Measurements from ENCODE around the gene HOXB4.
A peak's percentile ranks its signal among the peaks of the same experiment; 100 is the strongest.

HOXB4 gene

DNA sequence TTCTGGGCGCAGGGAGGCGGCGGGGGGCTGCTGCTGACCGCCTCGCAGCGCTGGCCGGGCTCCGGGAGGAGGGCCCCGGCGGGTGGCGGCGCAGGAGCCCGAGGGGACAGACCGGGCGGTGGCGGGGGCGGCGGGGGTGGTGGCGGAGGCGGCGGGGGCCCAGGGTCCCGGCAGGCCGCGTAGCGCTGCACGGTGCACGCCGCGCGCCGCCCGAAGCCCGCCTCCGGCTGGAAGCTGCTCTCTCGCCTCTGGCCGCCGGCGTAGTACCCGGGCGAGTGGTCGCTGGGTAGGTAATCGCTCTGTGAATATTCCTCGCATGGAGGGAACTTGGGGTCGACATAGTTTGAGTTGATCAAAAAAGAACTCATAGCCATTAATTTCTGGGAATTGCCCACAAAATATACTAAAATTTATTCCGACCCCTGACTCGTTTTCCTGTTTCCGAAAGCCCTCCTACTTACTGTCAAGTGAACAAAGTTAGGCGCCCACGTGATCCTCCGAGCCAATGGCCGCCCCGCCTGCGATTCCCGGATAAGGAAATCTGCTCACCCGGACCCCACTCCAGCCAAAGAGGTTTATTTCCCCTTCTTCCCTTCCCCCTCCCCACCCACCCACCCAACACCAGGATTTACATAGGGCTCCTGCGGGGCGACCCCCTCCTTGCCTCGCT, at the start of gene HOXB4:
Gene HOXB4, minus strand, starts transcription at position 405 of the 670 bp plus-strand sequence. Its CDS starts 31 bp downstream, at position 374.
- peak; percentile 53 for DNase-seq

DNA sequence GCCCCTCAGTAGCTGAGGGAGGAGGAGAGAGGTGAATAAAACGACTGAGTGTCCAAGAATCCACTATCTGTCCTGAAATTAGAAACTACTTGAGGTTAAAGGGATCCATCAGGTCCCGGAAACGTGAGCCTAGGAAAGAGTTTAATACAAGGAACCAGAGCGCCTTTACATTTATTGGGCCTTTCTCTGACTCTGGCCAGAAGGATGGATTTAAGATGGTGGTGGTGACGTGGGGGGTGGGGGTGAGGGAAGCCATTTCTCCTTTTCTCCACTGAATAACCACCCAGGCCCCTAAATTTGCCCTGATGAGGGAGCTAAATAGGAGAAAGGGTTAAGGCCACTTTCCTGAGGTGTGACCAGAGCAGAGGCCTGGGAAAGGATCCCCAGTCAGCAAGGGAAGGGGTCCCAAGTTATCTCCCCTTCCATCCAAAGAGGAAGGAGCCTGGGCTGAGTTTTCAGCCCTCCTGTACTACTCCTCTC, 49.0 kb upstream of the HOXB4 start:
- no peak for DNase-seq

GRCh38 chr17:48626245-48627117, 48.3 kb upstream of the HOXB4 start, which contains the start of gene HOXB9:
TSS of gene HOXB9 (minus strand) at chr17:48626358. CDS start at chr17:48626269, 89 bp downstream.
- DNase-seq = peak; percentile 24

DNA sequence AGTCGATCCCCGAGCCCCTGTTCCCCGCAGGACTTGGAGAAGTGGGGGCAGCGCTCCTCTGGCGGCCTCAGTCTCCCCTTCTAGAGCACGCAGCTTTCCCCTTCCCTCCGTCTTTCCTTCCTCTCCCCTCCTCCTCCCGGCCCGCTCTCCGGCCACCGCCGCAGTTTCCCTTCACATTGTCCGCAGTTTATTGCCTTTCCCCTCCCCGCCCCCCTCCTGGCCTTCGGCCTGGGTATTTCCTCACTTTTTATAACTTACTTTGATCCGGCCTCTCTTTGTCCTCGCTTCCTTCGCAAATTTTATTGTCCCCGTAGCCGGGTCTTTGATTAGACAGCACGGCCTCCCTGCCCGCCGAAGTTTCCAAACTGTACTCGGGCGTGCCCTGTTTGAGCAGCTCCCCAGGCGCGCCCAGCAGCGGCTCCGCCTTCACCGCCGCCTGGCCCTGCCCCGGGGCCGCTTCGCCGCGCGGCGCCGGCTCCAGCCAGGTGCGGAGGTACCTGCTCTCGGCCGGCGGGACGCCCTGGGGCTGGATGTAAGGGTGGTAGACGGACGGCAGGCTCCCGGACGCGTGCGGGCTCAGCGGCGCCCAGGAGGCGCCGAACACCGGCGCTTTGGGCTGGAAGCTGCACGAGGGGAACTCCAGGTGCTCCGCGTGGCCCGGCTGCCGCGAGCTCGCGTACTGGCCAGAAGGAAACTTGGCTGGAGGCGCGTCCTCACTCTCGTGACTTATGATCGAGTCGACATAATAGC, 47.5 kb upstream of the HOXB4 start:
- DNase-seq = peak; percentile 40

GRCh38 chr17:48624544-48625494, 46.7 kb upstream of the HOXB4 start:
- peak; percentile 35 for DNase-seq

- DNase-seq = no peak
Measured at GRCh38 chr17:48624118-48624517, 46.0 kb upstream of the HOXB4 start.

DNA sequence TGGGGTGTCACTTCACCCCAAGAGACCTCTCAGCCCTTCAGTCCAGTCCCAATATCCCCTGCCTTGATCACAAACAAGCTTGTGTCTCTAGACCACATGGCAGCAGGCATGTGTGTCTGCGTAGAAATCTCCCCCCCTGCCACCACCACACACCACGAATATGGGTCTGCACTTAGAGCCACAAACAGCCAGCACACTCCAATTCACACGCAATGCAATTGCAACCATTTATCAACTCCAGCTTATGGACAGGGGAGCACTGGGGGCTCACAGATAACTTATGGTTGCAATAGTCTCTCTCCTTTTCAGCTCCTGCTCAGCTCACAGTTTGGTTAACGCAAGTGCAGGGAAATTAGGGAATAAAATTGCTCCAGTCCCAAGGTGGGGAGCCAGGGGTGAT, 45.4 kb upstream of the HOXB4 start:
- DNase-seq = no peak

DNA sequence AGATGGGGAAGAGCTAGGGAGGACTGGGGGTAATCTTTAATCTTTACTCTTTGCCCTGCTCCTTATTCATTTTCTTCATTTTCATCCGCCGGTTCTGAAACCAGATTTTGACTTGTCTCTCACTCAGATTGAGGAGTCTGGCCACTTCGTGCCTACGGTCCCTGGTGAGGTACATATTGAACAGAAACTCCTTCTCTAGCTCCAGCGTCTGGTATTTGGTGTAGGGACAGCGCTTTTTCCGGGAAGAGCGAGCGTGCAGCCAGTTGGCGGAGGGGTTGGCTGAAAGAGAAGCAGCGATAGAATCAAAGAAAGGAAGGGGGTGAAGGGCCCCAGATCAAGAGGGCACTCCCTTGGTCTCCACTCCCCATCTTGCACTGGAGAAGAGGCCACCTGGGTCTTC, 44.7 kb upstream of the HOXB4 start:
- no peak for DNase-seq

DNA sequence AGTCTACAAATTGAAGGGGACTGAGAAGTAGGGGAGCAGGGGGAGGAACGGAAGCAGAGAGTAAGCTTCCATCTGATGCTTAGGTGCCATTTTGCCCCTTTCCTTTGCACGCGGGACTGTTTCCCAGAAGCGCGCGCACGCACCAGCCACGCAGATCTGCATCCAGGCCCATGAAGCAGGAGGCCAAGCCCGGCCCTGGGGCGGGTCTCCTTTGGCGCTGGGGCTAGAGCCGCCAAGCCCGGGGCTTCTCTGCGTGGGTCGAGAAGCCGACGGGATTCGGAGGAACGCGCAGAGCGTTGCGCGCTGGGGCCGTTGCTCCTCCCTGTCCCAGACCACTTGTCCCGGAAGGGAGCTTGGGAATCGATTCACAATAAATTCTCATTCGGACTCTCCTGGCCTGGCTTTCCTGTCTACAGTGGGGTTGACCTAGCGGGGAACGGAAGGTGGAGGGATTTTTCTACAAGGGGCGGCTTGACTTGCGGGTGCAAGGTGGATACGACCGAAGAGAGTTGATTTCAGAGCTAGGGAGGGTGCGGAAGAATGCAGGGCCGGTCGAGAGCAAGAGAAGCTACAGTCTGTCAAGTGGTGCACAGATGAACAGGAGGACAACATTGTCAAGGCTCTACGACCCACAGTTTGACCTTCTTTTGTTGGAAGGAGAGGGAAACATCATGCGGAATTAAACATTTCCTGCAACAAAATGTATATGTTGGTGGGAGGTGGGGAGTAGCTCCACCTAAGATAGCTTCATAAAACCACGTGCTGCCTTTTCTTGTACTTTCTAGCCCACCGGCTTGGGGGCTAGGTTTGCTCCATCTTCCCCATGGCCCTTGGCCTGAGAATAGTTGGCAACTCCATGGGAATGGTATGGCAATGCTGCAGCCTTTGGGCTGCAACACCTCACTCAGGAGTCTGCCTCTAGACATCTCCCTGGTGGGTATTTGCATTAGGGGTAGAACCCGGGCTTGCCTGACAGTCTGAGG, 43.6 kb upstream of the HOXB4 start:
- no peak for DNase-seq

DNA sequence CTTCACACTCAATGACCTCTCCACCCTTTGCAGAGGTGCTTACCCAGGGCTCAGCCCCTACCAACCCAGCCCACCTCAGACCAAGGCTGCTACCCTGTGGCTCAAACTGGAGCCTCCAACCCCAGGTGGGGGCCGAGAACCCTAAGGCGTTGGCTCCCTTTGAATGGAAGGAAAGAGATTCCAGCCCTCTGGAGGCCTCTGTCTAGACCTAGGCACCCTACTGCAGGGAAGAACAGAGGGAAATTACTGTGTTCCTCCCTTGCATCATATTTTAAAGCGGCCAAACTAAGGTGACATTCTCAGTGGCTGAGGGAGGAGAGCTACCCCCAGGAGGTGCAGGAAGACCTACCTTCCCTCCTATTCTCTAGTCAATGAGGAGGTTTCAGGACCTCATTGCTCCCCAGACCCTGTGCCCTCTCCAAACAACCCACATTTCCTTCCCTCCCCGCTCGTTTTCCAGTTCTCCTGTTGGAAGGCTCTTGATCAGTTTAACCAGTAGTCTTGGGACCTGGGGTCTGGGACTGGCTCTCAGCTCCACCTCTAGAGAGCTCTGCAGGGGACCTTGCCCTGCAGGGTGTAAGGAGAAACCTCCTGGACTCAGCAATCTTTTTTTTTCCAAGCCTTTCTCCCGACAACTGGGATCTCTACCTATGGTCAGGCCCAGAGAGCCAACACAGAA, 42.5 kb upstream of the HOXB4 start:
- no peak for DNase-seq

- DNase-seq = no peak
Measured at GRCh38 chr17:48619826-48620449, 41.8 kb upstream of the HOXB4 start.

GRCh38 chr17:48618256-48618896, 40.2 kb upstream of the HOXB4 start:
- DNase-seq = peak; percentile 76

DNA sequence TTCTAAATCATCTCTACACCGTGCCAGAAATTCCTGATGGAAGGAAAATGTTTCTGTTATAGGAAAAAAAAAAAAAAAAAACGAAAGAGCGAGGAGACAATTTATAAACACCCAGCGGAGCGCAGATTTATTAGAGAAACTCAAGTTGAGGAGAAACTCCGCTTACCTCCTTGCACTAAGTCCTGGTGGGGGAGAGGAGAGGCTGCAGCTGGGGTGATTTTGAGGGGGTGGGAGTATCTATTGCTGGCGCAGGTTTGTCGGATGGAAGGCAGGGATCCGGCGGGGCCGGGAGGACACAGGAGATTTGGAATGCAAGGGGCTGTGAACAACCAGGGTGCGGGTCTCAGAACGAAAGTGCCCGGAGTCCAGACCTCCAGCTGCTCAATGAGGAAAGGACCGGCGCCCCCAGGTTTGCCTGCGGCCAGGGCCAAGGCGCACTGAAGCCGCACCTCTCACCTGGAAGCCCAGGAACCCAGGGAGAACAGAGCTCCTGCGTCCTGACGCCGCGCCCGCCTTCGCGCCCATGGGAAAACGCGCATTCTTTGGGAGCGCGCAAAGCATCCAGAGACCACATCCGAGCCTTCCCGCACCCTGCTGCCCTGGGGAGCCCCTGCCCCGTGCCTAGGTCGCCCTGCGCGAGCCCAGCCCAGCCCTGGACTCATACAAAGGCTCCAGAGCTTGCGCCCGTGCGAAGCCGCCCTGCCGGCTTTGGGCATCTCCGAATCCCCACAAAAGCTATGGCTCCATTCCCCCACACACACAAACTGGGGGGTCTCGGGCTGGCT, 39.5 kb upstream of the HOXB4 start:
- no peak for DNase-seq

- DNase-seq = no peak
Measured at GRCh38 chr17:48616717-48617470, 38.7 kb upstream of the HOXB4 start.

DNA sequence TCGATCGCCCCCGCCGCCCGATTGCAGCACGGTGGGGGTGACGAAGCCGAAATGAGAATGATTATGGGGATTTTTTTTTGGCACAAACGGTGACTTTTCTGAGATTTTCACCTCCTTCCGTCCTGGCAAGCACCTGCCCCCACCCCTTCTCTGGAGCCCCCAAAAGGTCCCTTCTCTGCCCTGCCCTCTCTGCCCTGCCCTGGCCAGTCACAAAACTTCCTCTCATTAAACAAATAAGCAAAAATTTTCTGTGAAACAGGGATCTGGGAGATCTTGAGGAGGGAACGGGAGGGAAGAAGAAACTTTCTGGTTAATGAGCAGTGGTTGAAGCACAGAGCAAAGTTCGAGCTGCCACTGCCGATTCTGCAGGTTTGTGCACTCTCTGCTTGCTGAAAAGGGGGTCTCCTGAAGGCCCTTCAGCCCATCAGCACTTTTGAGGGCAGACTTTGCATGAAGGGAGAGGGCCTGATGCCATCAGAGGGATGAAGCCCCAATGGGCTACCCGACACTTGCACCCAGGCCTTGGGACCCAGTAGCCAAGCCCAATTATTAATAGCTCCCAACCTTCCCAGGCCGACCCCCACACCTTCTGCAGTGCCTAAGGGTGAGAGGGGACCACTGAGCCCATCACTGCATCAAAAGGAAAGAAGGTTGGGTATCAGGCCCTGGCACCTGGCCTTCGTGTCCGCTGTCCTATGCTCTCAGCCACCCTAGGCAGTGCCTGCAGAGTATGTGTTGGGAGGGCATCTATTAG, 38.0 kb upstream of the HOXB4 start:
- DNase-seq = no peak

DNA sequence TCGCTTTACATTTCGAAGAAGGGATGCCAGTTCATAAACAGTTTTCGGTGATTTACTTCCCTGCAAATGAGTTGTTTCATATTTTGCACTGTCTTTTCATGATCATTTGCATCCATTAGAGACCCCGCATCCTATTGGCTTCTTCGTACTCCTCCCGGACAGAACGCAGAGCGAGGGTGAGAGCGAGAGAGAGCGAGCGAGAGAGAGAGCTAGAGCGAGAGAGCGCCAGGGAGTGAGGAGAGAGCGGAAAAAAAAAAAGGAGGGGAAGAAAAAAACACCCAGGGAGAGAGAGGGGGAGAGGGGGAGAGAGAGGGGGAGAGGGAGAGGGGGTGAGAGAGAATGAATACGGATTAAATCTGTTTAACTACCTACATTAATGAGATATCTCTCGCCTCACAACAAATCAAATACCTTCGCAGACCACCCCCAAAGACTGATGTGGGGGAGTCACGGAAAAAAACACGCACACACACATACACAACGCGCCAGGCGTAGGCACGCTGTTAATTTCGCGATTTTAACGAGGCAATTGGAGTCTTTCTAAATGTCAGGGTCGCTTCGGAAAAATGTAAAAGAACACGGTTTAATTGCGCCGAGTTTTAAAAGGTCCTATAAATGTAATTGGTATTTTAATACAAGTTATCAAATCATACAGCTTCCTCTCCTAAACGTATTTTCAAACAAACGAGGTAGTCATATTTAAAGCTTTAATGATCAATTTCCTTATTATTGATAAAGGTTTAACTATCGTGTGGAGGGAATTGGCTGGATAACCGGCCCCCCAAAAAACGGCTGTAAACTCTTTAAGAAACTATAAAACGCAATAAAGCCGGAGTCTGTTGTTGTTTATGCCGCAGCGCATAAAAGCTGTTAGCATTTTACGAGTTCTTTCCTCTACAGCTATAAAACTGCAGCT, 37.2 kb upstream of the HOXB4 start, which contains the start of gene HOXB8:
Gene HOXB8, minus strand, starts transcription at position 246 of the 916 bp plus-strand sequence. CDS start 588 bp downstream, outside the sequence.
- no peak for DNase-seq

Measured in COR-L47 (cell line).